ENCODE data around the gene ICAM2. TPM values are rescaled to one million over a fixed set of nuclear protein-coding genes. Genes with fewer than 3 reads are reported as not detected.

The ICAM2 gene
- total RNA-seq, 1 donor from 2014 or later = not detected

GRCh38 chr17:64045176-64045575 is 24.7 kb upstream of the ICAM2 start:
- H3K36me3 Mint-ChIP-seq = peaks cover 10% of the 10 kb centered on the region
- H3K27me3 Mint-ChIP-seq = no peaks in the 10 kb centered on the region
- no peak overlapping the region for H3K4me3 Mint-ChIP-seq
- H3K4me1 Mint-ChIP-seq (ENCODE audit: unreplicated experiment) = no peaks in the 10 kb centered on the region
- TF ChIP-seq CTCF (conservative IDR thresholded peaks at IDR 0.05) = no peak
- H3K27ac Mint-ChIP-seq = no peak overlapping the region
- H3K9me3 Mint-ChIP-seq = no peaks in the 10 kb centered on the region
- DNase-seq (ENCODE audit: extremely low spot score, unreplicated experiment) = no peak

GRCh38 chr17:64042700-64043485 is 22.5 kb upstream of the ICAM2 start:
- Mint-ChIP-seq H3K27me3 (no peaks in the 10 kb centered on the region), H3K9me3 (no peaks in the 10 kb centered on the region), H3K4me3 (no peak overlapping the region), H3K36me3 (peaks cover 13% of the 10 kb centered on the region), H3K27ac (no peak overlapping the region), H3K4me1 (ENCODE audit: unreplicated experiment) (no peaks in the 10 kb centered on the region)
- TF ChIP-seq CTCF (conservative IDR thresholded peaks at IDR 0.05) = no peak
- DNase-seq (ENCODE audit: extremely low spot score, unreplicated experiment) = no peak

- H3K27me3 Mint-ChIP-seq = no peaks in the 10 kb centered on the region
- no peak for TF ChIP-seq CTCF (conservative IDR thresholded peaks at IDR 0.05)
- H3K4me3 Mint-ChIP-seq = no peak overlapping the region
- H3K9me3 Mint-ChIP-seq = no peaks in the 10 kb centered on the region
- no peak overlapping the region for H3K27ac Mint-ChIP-seq
- H3K36me3 Mint-ChIP-seq = peaks cover 13% of the 10 kb centered on the region
- H3K4me1 Mint-ChIP-seq (ENCODE audit: unreplicated experiment) = no peaks in the 10 kb centered on the region
- no peak for DNase-seq (ENCODE audit: extremely low spot score, unreplicated experiment)
These were observed 21.5 kb upstream of the ICAM2 start for GRCh38 chr17:64041912-64042311.

- H3K4me3 Mint-ChIP-seq = no peak overlapping the region
- peaks cover 13% of the 10 kb centered on the region for H3K36me3 Mint-ChIP-seq
- no peaks in the 10 kb centered on the region for H3K9me3 Mint-ChIP-seq
- no peaks in the 10 kb centered on the region for H3K27me3 Mint-ChIP-seq
- DNase-seq (ENCODE audit: extremely low spot score, unreplicated experiment) = no peak
- TF ChIP-seq CTCF (conservative IDR thresholded peaks at IDR 0.05) = no peak
- no peak overlapping the region for H3K27ac Mint-ChIP-seq
- H3K4me1 Mint-ChIP-seq (ENCODE audit: unreplicated experiment) = no peaks in the 10 kb centered on the region
These were observed 19.8 kb upstream of the ICAM2 start for GRCh38 chr17:64040206-64040605.

- no peaks in the 10 kb centered on the region for H3K4me1 Mint-ChIP-seq (ENCODE audit: unreplicated experiment)
- H3K36me3 Mint-ChIP-seq = peaks cover 8% of the 10 kb centered on the region
- no peaks in the 10 kb centered on the region for H3K9me3 Mint-ChIP-seq
- no peak overlapping the region for H3K27ac Mint-ChIP-seq
- no peak overlapping the region for H3K4me3 Mint-ChIP-seq
- no peak for TF ChIP-seq CTCF (conservative IDR thresholded peaks at IDR 0.05)
- DNase-seq (ENCODE audit: extremely low spot score, unreplicated experiment) = no peak
- no peaks in the 10 kb centered on the region for H3K27me3 Mint-ChIP-seq
These were observed 18.6 kb upstream of the ICAM2 start for GRCh38 chr17:64039106-64039400.
